Endothelial cell (in vitro differentiated cells): ENCODE measurements around the gene GLP1R. TPM values are rescaled to one million over a fixed set of nuclear protein-coding genes. Genes with fewer than 3 reads are reported as not detected.

Source experiments
- DNase-seq: peaks from one replicate; pipeline ENCODE4 v3.0.0; 2021; ENCODE audit warnings: low spot score
- H3K27ac Mint-ChIP-seq: one replicate; pipeline ENCODE4 v1.8.0; 2021; ENCODE audit warnings: mixed read lengths, inconsistent platforms; ENCODE audit not compliant: unreplicated experiment
- H3K27me3 Mint-ChIP-seq: one replicate; pipeline ENCODE4 v1.8.0; 2021; ENCODE audit warnings: mild to moderate bottlenecking, moderate library complexity, mixed read lengths, inconsistent platforms; ENCODE audit not compliant: unreplicated experiment
- H3K36me3 Mint-ChIP-seq: one replicate; pipeline ENCODE4 v1.8.0; 2021; ENCODE audit warnings: mild to moderate bottlenecking, low read depth, mixed read lengths, inconsistent platforms; ENCODE audit not compliant: unreplicated experiment
- H3K4me1 Mint-ChIP-seq: one replicate; pipeline ENCODE4 v1.8.0; 2021; ENCODE audit warnings: mild to moderate bottlenecking, mixed read lengths, inconsistent platforms; ENCODE audit not compliant: unreplicated experiment
- H3K4me3 Mint-ChIP-seq: one replicate; pipeline ENCODE4 v1.8.0; 2021; ENCODE audit warnings: mild to moderate bottlenecking, mixed read lengths, inconsistent platforms; ENCODE audit not compliant: unreplicated experiment
- H3K9me3 Mint-ChIP-seq: one replicate; pipeline ENCODE4 v1.8.0; 2021; ENCODE audit warnings: mixed read lengths, inconsistent platforms; ENCODE audit not compliant: unreplicated experiment
- long read RNA-seq: library from polyadenylated mRNA; unstranded; transcript quantifications from one replicate; pipeline ENCODE4 v2.0.0, GENCODE V29; 2020; ENCODE audit not compliant: unreplicated experiment
- total RNA-seq: library from RNA; stranded (reverse); fragmentation: NEBNext Ultra II Directional; extraction: Animal tissue kit (Norgen Biotek cat#: 25700); gene quantifications from one replicate; pipeline ENCODE4 v1.2.1, GENCODE V29; 2021; ENCODE audit not compliant: unreplicated experiment
- TF ChIP-seq, protein P1 (sequence below): fragments of 200-600 bp; sonication (generic); IDR thresholded peaks from one replicate; pipeline ENCODE4 v1.5.0; 2021; ENCODE audit warnings: antibody characterized with exemption; ENCODE audit not compliant: unreplicated experiment

The GLP1R gene
- total RNA-seq: 42.5 TPM
- long read RNA-seq, partial matches to known transcripts: 1 of 10 reads
- long read RNA-seq, other reads (novel, unspliced or antisense): 7 of 10 reads

DNA sequence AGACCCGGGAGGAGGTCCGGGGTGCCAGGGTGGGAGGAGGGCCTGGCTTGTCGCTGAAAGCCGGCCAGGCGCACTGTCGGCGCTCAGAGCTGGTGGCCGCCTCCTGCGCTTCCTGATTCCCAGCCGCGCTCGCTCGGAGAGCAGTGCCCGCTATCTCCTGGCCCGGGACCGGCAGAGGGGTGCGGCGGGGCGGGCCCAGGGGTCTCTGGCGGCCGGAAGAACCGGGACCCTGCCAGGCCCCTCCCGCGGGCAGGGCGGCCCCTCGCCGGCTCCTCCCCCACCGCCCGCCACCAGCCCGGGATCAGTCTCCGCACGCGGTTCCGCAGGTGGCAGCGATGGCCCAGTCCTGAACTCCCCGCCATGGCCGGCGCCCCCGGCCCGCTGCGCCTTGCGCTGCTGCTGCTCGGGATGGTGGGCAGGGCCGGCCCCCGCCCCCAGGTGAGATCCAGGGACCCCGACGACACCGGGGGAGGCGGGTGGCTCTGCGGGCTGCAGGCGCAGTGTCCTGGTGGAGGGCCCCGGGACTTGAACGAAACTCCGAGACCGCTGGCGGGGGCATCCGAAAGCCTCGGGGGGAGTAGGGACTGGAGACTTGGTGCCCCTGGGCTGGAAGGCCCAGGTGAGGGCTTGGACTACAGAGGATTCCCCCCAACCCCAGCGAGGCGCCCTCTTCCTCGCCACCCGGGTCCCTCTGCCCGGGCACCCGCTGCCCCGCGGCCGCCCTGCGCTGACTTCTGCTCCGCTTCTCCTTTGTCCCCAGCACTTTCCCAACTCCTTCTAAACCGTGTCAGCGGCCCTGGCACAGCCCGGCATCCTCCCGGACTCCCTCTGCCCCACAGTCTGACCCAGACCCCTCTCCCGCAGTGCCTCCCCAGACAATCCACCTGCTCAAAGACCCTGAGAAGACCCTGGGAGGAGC is at the start of gene GLP1R:
Gene GLP1R, plus strand, starts transcription at position 301 of the 919 bp plus-strand sequence. Its CDS starts 60 bp downstream, at position 361.
- no peaks in the 10 kb centered on the region for H3K9me3 Mint-ChIP-seq
- H3K4me3 Mint-ChIP-seq: peak within 1 kb of the TSS; percentile 88
- TF ChIP-seq, protein P1, sequence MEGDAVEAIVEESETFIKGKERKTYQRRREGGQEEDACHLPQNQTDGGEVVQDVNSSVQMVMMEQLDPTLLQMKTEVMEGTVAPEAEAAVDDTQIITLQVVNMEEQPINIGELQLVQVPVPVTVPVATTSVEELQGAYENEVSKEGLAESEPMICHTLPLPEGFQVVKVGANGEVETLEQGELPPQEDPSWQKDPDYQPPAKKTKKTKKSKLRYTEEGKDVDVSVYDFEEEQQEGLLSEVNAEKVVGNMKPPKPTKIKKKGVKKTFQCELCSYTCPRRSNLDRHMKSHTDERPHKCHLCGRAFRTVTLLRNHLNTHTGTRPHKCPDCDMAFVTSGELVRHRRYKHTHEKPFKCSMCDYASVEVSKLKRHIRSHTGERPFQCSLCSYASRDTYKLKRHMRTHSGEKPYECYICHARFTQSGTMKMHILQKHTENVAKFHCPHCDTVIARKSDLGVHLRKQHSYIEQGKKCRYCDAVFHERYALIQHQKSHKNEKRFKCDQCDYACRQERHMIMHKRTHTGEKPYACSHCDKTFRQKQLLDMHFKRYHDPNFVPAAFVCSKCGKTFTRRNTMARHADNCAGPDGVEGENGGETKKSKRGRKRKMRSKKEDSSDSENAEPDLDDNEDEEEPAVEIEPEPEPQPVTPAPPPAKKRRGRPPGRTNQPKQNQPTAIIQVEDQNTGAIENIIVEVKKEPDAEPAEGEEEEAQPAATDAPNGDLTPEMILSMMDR: no peak
- peaks cover 70% of the 10 kb centered on the region for H3K4me1 Mint-ChIP-seq
- peak within 1 kb of the TSS; percentile 80 for H3K27ac Mint-ChIP-seq
- peaks cover 7% of the 10 kb centered on the region for H3K36me3 Mint-ChIP-seq
- peak; percentile 44 for DNase-seq
- H3K27me3 Mint-ChIP-seq: peaks cover 21% of the 10 kb centered on the region

DNA sequence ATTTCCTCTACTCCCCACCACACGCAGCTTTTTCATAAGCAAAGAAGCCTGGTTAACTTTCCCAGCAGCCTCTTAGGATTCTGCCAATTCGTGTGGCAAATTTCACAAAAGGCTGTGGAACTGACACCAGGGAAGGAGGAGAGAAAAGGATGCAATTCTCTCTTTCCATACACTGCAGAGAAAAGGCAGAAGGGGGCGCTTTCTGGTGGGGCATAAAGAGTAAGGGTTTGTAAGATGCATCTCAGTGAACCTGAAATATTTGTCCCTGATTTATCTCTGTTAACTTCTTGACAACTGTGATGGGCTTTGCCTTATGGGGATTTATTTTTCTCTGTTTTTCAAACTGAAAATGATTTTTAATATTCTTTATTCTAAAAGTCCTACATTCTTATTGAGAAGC is 45.5 kb upstream of the GLP1R start:
- Mint-ChIP-seq H3K27me3 (no peaks in the 10 kb centered on the region), H3K4me3 (no peak overlapping the region), H3K9me3 (no peaks in the 10 kb centered on the region), H3K4me1 (peaks cover 6% of the 10 kb centered on the region), H3K36me3 (no peaks in the 10 kb centered on the region), H3K27ac (no peak overlapping the region)
- peak; percentile 69 for DNase-seq
- TF ChIP-seq, protein P1: peak; percentile 50

DNA sequence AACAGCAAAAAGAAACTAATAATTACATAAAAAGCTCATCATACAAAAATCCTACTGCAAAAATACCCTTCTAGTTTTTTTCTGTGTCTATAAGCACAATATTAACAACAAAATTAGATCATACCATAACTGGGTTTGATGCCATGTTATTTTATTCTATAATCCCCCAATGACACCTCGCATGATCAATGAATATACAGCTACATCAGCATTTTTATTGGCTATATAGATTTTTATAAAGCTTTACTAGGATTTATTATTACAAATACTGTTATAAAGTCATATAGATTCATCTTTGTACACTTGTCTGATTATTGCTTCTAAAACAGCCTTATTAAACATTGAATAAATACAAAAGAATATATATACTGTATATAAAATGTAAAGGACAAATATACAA is 45.1 kb upstream of the GLP1R start:
- H3K4me1 Mint-ChIP-seq: peaks cover 8% of the 10 kb centered on the region
- no peak for DNase-seq
- TF ChIP-seq, protein P1: no peak
- no peak overlapping the region for H3K27ac Mint-ChIP-seq
- H3K9me3 Mint-ChIP-seq: no peaks in the 10 kb centered on the region
- no peaks in the 10 kb centered on the region for H3K36me3 Mint-ChIP-seq
- H3K27me3 Mint-ChIP-seq: no peaks in the 10 kb centered on the region
- H3K4me3 Mint-ChIP-seq: no peak overlapping the region

DNA sequence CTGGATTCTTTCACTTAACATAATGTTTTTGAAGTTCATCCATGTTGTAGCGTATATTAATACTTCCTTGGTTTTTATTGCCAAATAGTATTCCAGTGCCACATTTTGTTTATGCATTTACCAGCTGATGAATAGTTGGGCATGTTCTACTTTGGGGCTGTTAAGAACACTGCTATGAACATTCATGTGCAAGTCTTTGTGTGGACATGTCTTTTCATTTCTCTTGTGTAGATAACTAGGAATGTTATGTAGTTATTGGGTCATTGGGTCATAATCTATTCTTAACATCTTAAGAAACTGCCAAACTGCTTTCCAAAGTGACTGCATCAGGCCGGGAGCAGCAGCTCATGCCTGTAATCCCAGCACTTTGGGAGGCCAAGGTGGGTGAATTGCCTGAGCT is 43.8 kb upstream of the GLP1R start:
- no peaks in the 10 kb centered on the region for H3K36me3 Mint-ChIP-seq
- H3K9me3 Mint-ChIP-seq: no peaks in the 10 kb centered on the region
- peaks cover 11% of the 10 kb centered on the region for H3K4me1 Mint-ChIP-seq
- TF ChIP-seq, protein P1: no peak
- no peak for DNase-seq
- no peak overlapping the region for H3K4me3 Mint-ChIP-seq
- no peaks in the 10 kb centered on the region for H3K27me3 Mint-ChIP-seq
- H3K27ac Mint-ChIP-seq: no peak overlapping the region

DNA sequence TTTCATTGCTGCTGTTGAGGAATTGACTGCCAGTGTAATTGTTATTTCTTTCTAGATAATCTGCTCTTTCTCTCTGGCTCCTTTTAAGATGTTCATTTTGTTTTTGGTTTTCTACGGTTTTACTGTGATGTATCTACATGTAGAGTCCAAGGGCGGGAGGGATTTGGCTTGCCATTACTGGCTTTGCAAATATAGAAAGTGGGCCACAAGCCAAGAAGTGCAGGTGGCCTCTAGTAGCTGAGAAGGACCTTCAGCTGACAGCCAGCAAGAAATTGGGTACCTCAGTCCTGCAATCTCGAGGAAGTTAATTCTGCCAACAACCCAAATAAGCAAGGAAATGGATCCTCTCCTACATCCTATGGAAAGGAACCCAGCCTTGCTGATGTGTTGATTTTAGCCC is 42.8 kb upstream of the GLP1R start:
- Mint-ChIP-seq H3K4me3 (no peak overlapping the region), H3K36me3 (no peaks in the 10 kb centered on the region), H3K27me3 (no peaks in the 10 kb centered on the region), H3K9me3 (no peaks in the 10 kb centered on the region), H3K27ac (no peak overlapping the region), H3K4me1 (peaks cover 9% of the 10 kb centered on the region)
- no peak for DNase-seq
- TF ChIP-seq, protein P1: no peak
